HepG2 (cell line): ENCODE data around the gene FRMPD2. TPM values are rescaled to one million over a fixed set of nuclear protein-coding genes. Genes with fewer than 3 reads are reported as not detected.

Source experiments
- AHDC1 ChIP-seq: sonication (generic); formaldehyde crosslinking; IDR thresholded peaks from 2 replicates; pipeline ENCODE4 v1.5.1; 2020; ENCODE audit warnings: mild to moderate bottlenecking, missing genetic modification reagents, borderline replicate concordance
- CCAR2 ChIP-seq: fragments of 200-400 bp; formaldehyde crosslinking; optimal IDR thresholded peaks from 2 replicates; pipeline ENCODE3; 2018; ENCODE audit warnings: low read depth, mild to moderate bottlenecking, low read length, moderate library complexity
- HNRNPH1 ChIP-seq: fragments of 200-400 bp; formaldehyde crosslinking; optimal IDR thresholded peaks from 2 replicates; pipeline ENCODE3; 2017; ENCODE audit warnings: mild to moderate bottlenecking, low read depth, low read length
- MAFK ChIP-seq, 2 experiments: IDR thresholded peaks in 1 of 2; conservative IDR thresholded peaks in 1 of 2; 2 replicates each; pipeline ENCODE4 v1.6.1; 2011; ENCODE audit warnings: improper control_type of control experiment in 2 of 2, low read length in 2 of 2
- POLR2AphosphoS2 ChIP-seq: IDR thresholded peaks from 2 replicates; pipeline ENCODE4 v1.6.1; 2011; ENCODE audit warnings: low read depth, low read length, improper control_type of control experiment
- RORA ChIP-seq: sonication (generic); formaldehyde crosslinking; IDR thresholded peaks from 2 replicates; pipeline ENCODE4 v1.5.0; 2020; ENCODE audit warnings: mild to moderate bottlenecking, missing genetic modification reagents, moderate library complexity
- ZFP62 ChIP-seq: sonication (generic); formaldehyde crosslinking; IDR thresholded peaks from 2 replicates; pipeline ENCODE4 v1.4.0; 2020; ENCODE audit warnings: missing genetic modification reagents
- ZIK1 ChIP-seq: sonication (generic); formaldehyde crosslinking; IDR thresholded peaks from 2 replicates; pipeline ENCODE4 v1.5.0; 2020; ENCODE audit warnings: mild to moderate bottlenecking, low read depth, missing genetic modification reagents, borderline replicate concordance
- ZNF251 ChIP-seq: sonication (generic); formaldehyde crosslinking; IDR thresholded peaks from 2 replicates; pipeline ENCODE4 v1.9.0; 2021; ENCODE audit warnings: mild to moderate bottlenecking, missing genetic modification reagents
- ZNF326 ChIP-seq: sonication (generic); formaldehyde crosslinking; IDR thresholded peaks from 2 replicates; pipeline ENCODE4 v1.4.0; 2020; ENCODE audit warnings: missing genetic modification reagents, borderline replicate concordance
- ZNF772 ChIP-seq: sonication (generic); formaldehyde crosslinking; IDR thresholded peaks from 2 replicates; pipeline ENCODE4 v1.5.0; 2020; ENCODE audit warnings: mild to moderate bottlenecking, missing genetic modification reagents
- ZNF850 ChIP-seq: sonication (generic); formaldehyde crosslinking; conservative IDR thresholded peaks from 2 replicates; pipeline ENCODE4 v1.9.0; 2021; ENCODE audit warnings: mild to moderate bottlenecking, missing genetic modification reagents
- polyA plus RNA-seq, 8 experiments: library from polyadenylated mRNA; depleted of rRNA in 3 of 8; stranded (reverse) in 7 of 8; unstranded in 1 of 8; fragments of >200 nt; fragmentation: Illumina TruSeq in 4 of 8; extraction: Trizol in 4 of 8; gene quantifications; 2 replicates each; pipeline versions ENCODE4 v1.2.1 to v1.2.3, GENCODE V29; 2011 to 2016; ENCODE audit warnings: low read depth in 4 of 8, missing spikeins in 1 of 8, mixed read lengths in 1 of 8; ENCODE audit not compliant: insufficient read depth in 1 of 8
- total RNA-seq, 5 experiments: library from RNA; depleted of rRNA; stranded (reverse); fragments of >200 nt; fragmentation: Illumina TruSeq; extraction: Trizol; gene quantifications; 2 replicates each; pipeline ENCODE4 v1.2.3, GENCODE V29; 2016; ENCODE audit warnings: low read depth in 1 of 5
- TF ChIP-seq, protein P1 (sequence below): sonication (generic); formaldehyde crosslinking; IDR thresholded peaks from 2 replicates; pipeline ENCODE4 v1.5.0; 2020; ENCODE audit warnings: mild to moderate bottlenecking, missing genetic modification reagents, borderline replicate concordance
- TF ChIP-seq, protein P2 (sequence below): sonication (generic); formaldehyde crosslinking; IDR thresholded peaks from 2 replicates; pipeline ENCODE4 v1.4.0; 2020; ENCODE audit warnings: mild to moderate bottlenecking, missing genetic modification reagents, borderline replicate concordance

FRMPD2 gene
- total and polyA plus RNA-seq, 2 of the 13 experiments (the other 11 are each of a cell fraction or from before 2014, with no cell fraction given): 0.45 to 1.3 TPM

- peak; percentile 64; the same call in 1 of the 2 replicates for TF ChIP-seq AHDC1 (CRISPR knock-in tag)
- TF ChIP-seq ZFP62 (CRISPR knock-in tag): no peak
- TF ChIP-seq, protein P1, sequence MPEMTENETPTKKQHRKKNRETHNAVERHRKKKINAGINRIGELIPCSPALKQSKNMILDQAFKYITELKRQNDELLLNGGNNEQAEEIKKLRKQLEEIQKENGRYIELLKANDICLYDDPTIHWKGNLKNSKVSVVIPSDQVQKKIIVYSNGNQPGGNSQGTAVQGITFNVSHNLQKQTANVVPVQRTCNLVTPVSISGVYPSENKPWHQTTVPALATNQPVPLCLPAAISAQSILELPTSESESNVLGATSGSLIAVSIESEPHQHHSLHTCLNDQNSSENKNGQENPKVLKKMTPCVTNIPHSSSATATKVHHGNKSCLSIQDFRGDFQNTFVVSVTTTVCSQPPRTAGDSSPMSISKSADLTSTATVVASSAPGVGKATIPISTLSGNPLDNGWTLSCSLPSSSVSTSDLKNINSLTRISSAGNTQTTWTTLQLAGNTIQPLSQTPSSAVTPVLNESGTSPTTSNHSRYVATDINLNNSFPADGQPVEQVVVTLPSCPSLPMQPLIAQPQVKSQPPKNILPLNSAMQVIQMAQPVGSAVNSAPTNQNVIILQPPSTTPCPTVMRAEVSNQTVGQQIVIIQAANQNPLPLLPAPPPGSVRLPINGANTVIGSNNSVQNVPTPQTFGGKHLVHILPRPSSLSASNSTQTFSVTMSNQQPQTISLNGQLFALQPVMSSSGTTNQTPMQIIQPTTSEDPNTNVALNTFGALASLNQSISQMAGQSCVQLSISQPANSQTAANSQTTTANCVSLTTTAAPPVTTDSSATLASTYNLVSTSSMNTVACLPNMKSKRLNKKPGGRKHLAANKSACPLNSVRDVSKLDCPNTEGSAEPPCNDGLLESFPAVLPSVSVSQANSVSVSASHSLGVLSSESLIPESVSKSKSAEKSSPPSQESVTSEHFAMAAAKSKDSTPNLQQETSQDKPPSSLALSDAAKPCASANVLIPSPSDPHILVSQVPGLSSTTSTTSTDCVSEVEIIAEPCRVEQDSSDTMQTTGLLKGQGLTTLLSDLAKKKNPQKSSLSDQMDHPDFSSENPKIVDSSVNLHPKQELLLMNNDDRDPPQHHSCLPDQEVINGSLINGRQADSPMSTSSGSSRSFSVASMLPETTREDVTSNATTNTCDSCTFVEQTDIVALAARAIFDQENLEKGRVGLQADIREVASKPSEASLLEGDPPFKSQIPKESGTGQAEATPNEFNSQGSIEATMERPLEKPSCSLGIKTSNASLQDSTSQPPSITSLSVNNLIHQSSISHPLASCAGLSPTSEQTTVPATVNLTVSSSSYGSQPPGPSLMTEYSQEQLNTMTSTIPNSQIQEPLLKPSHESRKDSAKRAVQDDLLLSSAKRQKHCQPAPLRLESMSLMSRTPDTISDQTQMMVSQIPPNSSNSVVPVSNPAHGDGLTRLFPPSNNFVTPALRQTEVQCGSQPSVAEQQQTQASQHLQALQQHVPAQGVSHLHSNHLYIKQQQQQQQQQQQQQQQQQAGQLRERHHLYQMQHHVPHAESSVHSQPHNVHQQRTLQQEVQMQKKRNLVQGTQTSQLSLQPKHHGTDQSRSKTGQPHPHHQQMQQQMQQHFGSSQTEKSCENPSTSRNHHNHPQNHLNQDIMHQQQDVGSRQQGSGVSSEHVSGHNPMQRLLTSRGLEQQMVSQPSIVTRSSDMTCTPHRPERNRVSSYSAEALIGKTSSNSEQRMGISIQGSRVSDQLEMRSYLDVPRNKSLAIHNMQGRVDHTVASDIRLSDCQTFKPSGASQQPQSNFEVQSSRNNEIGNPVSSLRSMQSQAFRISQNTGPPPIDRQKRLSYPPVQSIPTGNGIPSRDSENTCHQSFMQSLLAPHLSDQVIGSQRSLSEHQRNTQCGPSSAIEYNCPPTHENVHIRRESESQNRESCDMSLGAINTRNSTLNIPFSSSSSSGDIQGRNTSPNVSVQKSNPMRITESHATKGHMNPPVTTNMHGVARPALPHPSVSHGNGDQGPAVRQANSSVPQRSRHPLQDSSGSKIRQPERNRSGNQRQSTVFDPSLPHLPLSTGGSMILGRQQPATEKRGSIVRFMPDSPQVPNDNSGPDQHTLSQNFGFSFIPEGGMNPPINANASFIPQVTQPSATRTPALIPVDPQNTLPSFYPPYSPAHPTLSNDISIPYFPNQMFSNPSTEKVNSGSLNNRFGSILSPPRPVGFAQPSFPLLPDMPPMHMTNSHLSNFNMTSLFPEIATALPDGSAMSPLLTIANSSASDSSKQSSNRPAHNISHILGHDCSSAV (CRISPR knock-in tag): no peak
- TF ChIP-seq, protein P2, sequence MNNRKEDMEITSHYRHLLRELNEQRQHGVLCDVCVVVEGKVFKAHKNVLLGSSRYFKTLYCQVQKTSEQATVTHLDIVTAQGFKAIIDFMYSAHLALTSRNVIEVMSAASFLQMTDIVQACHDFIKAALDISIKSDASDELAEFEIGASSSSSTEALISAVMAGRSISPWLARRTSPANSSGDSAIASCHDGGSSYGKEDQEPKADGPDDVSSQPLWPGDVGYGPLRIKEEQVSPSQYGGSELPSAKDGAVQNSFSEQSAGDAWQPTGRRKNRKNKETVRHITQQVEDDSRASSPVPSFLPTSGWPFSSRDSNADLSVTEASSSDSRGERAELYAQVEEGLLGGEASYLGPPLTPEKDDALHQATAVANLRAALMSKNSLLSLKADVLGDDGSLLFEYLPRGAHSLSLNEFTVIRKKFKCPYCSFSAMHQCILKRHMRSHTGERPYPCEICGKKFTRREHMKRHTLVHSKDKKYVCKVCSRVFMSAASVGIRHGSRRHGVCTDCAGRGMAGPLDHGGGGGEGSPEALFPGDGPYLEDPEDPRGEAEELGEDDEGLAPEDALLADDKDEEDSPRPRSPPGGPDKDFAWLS (CRISPR knock-in tag): no peak
- no peak for TF ChIP-seq ZNF850 (CRISPR knock-in tag)
- no peak for TF ChIP-seq HNRNPH1
- no peak for TF ChIP-seq ZNF251 (CRISPR knock-in tag)
- TF ChIP-seq CCAR2: no peak
- no peak for TF ChIP-seq MAFK (conservative IDR thresholded peaks at IDR 0.05 in 1 of 2, IDR thresholded peaks at IDR 0.05 in 1 of 2; ENCODE audit: low read length in 2 of 2)
- no peak for TF ChIP-seq ZNF326 (CRISPR knock-in tag)
- TF ChIP-seq ZIK1: peak; percentile 95
- TF ChIP-seq ZNF772 (CRISPR knock-in tag): peak; percentile 58; the same call in 1 of the 2 replicates
- no peak for TF ChIP-seq POLR2AphosphoS2
- no peak for TF ChIP-seq RORA (CRISPR knock-in tag)
Measured at GRCh38 chr10:48306265-48306869, 31.9 kb upstream of the FRMPD2 start, which contains the start of gene MAPK8 (continued).
